A549 (cell line): ENCODE data around the gene WWP2.

Experiments
- BCL3 ChIP-seq: fragments of >200 bp; sonication (Bioruptor Twin); formaldehyde crosslinking; IDR thresholded peaks from 3 replicates; pipeline ENCODE4 v1.6.1; 2016
- CBX8 ChIP-seq: fragments of 200-600 bp; sonication (generic); IDR thresholded peaks from 2 replicates; pipeline ENCODE4 v1.6.1; 2016
- CHD4 ChIP-seq: fragments of 200-600 bp; sonication (generic); IDR thresholded peaks from 2 replicates; pipeline ENCODE4 v1.6.1; 2016; ENCODE audit warnings: antibody characterized with exemption, mild to moderate bottlenecking, borderline replicate concordance
- EP300 ChIP-seq, 2 experiments: fragments of >200 bp; sonication (Bioruptor Twin); formaldehyde crosslinking; IDR thresholded peaks; 2 replicates in 1 of 2; 3 replicates in 1 of 2; pipeline ENCODE4 v1.6.1; 2016 to 2017
- KDM5A ChIP-seq: fragments of 200-600 bp; sonication (generic); IDR thresholded peaks from 2 replicates; pipeline ENCODE4 v1.6.1; 2016; ENCODE audit warnings: antibody characterized with exemption, mild to moderate bottlenecking
- MAX ChIP-seq: IDR thresholded peaks from 2 replicates; pipeline ENCODE4 v1.6.1; 2012
- MAZ ChIP-seq: fragments of 150-350 bp; IDR thresholded peaks from 2 replicates; pipeline ENCODE4 v1.6.1; 2014; ENCODE audit warnings: antibody characterized with exemption, low read depth, low read length, borderline replicate concordance
- MYC ChIP-seq: IDR thresholded peaks from 2 replicates; pipeline ENCODE4 v1.6.1; 2012; ENCODE audit warnings: mild to moderate bottlenecking, inconsistent platforms, low read length, improper control_type of control experiment, borderline replicate concordance
- NR3C1 ChIP-seq: fragments of >200 bp; sonication (Bioruptor Twin); formaldehyde crosslinking; IDR thresholded peaks from 3 replicates; pipeline ENCODE4 v1.6.1; 2017
- PHF8 ChIP-seq: fragments of 200-600 bp; sonication (generic); IDR thresholded peaks from 2 replicates; pipeline ENCODE4 v1.6.1; 2016; ENCODE audit warnings: low read depth, mild to moderate bottlenecking, antibody characterized with exemption, moderate library complexity, borderline replicate concordance
- POLR2A ChIP-seq: IDR thresholded peaks from 2 replicates; pipeline ENCODE4 v1.6.1; 2012; ENCODE audit warnings: mild to moderate bottlenecking, low read length
- RAD21 ChIP-seq, 2 experiments: fragments of >200 bp in 1 of 2; sonication (Bioruptor Twin) in 1 of 2; formaldehyde crosslinking in 1 of 2; IDR thresholded peaks in 1 of 2; conservative IDR thresholded peaks in 1 of 2; 2 replicates in 1 of 2; 3 replicates in 1 of 2; pipeline ENCODE4 v1.6.1; 2012 to 2018; ENCODE audit warnings: inconsistent platforms in 1 of 2
- SMC3 ChIP-seq: fragments of >200 bp; sonication (Bioruptor Twin); formaldehyde crosslinking; IDR thresholded peaks from 3 replicates; pipeline ENCODE4 v1.6.1; 2018; ENCODE audit warnings: inconsistent platforms
- TF ChIP-seq, protein P1 (sequence below): fragments of >200 bp; sonication (Bioruptor Twin); formaldehyde crosslinking; IDR thresholded peaks from 3 replicates; pipeline ENCODE4 v1.5.1; 2016

- TF ChIP-seq, protein P1, sequence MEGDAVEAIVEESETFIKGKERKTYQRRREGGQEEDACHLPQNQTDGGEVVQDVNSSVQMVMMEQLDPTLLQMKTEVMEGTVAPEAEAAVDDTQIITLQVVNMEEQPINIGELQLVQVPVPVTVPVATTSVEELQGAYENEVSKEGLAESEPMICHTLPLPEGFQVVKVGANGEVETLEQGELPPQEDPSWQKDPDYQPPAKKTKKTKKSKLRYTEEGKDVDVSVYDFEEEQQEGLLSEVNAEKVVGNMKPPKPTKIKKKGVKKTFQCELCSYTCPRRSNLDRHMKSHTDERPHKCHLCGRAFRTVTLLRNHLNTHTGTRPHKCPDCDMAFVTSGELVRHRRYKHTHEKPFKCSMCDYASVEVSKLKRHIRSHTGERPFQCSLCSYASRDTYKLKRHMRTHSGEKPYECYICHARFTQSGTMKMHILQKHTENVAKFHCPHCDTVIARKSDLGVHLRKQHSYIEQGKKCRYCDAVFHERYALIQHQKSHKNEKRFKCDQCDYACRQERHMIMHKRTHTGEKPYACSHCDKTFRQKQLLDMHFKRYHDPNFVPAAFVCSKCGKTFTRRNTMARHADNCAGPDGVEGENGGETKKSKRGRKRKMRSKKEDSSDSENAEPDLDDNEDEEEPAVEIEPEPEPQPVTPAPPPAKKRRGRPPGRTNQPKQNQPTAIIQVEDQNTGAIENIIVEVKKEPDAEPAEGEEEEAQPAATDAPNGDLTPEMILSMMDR = no peak
- TF ChIP-seq KDM5A (no peak), POLR2A (no peak), SMC3 (no peak), MYC (no peak), BCL3 (no peak), RAD21 (conservative IDR thresholded peaks at IDR 0.05 in 1 of 2, IDR thresholded peaks at IDR 0.05 in 1 of 2) (no peak), MAX (no peak), MAZ (no peak), CHD4 (no peak), NR3C1 (no peak), EP300 (IDR thresholded peaks at IDR 0.05) (no peak), CBX8 (no peak), PHF8 (no peak)
Measured at GRCh38 chr16:69870761-69871160, 108.6 kb downstream of the WWP2 start.
